GM12872 (cell line): ENCODE results near the gene ACIN1.

Experiments used
- TF ChIP-seq, protein P1 (sequence below): IDR thresholded peaks from 3 replicates; pipeline ENCODE4 v1.5.1; 2011; ENCODE audit warnings: low read depth, mild to moderate bottlenecking, low read length, moderate library complexity; ENCODE audit not compliant: insufficient read depth

The ACIN1 gene

DNA sequence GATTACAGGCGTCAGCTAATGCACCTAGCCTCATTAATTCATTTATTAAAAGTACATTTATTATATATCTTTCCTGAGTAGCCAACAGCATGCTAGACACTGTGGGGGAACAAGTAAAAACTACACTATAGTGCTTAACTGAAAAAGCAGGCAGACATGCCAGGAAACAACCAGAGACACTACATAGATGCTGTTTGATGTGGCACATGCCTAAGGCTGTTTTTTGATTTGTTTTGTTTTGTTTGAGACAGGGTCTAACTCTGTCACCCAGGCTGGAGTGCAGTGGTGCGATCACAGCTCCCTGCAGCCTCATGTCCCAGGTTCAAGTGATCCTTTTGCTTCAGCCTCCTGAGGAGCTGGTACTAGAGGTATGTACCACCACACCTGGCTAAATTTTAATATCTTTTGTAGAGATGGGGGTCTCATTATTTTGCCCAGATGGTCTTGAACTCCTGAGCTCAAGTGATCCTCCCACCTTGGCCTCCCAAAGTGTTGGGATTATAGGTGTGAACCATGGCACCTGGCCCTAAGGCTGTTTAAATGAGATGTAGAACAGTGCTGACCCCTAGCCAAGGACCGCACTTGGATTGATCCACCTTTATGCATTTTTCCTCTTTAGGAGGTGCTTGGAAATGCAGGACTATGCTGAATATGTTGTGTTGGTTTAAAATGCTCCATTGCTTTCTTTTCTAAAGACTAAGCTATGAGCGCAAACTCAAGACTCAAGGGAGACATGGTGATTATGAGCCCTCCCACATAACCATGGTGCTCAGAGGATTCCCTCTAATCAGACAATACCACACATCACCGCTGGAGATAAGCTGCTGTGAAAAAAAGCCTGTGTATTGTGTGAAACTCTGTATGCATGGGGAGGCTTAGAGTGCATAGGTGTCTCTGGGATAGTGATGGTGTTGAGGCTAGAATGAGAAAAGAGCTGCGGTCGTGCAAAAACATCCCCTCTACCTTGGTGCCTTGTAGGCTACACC, 74.5 kb downstream of the ACIN1 start:
- TF ChIP-seq, protein P1, sequence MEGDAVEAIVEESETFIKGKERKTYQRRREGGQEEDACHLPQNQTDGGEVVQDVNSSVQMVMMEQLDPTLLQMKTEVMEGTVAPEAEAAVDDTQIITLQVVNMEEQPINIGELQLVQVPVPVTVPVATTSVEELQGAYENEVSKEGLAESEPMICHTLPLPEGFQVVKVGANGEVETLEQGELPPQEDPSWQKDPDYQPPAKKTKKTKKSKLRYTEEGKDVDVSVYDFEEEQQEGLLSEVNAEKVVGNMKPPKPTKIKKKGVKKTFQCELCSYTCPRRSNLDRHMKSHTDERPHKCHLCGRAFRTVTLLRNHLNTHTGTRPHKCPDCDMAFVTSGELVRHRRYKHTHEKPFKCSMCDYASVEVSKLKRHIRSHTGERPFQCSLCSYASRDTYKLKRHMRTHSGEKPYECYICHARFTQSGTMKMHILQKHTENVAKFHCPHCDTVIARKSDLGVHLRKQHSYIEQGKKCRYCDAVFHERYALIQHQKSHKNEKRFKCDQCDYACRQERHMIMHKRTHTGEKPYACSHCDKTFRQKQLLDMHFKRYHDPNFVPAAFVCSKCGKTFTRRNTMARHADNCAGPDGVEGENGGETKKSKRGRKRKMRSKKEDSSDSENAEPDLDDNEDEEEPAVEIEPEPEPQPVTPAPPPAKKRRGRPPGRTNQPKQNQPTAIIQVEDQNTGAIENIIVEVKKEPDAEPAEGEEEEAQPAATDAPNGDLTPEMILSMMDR = no peak

DNA sequence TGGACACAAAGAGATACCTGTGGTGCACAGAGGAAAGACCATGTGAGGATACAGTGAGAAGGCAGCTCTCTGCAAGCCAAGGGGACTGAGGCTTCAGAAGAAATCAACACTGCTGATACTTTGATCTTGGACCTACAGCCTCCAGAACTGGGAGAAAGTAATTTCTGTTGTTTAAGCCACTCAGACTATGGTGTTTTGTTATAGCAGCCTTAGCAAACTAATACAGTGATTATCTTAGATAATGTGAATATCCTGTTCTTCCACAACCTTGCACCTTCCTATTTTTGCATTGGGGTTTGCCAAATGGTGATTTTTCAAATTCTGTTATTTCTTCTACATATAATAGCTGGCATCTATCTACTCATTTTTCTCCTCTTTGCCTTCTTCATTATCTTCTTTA, 76.8 kb downstream of the ACIN1 start:
- TF ChIP-seq, protein P1 = no peak

DNA sequence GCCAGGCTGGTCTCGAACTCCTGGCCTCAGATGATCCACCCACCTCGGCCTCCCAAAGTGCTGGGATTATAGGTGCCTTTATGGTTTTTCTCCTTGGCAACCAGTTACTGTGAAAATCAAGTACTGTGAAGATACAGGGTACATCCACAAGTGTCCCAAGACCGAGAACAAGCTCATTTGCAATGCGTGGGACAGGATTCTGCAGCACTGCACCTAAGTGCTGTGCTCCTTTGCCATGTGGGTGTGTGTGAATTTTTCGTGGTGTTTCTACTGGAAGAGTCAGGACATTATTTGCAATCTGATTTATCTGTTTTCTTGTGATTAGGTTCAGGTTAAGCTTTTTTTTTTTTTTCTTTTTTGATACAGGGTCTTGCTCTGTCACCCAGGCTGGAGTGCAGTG, 77.8 kb downstream of the ACIN1 start:
- TF ChIP-seq, protein P1 = no peak

DNA sequence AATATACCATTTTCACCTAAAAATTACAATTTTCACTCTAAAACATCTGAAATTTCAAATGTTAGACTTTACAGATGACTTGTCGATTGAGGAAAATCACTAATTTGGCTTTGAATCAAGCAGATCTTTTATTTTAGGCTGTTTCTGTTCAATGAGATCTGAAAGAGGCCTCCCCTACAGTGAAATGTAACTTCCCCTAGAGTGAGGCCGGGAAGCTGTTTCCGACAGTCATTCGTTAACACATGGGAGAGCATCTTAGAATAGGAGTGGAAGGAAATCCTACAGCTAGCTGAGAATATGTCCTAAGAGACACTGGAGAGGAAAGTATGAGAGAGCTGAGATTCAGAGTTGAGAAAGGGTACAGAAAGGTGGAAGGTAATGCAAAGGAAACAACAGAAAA, 79.3 kb downstream of the ACIN1 start:
- TF ChIP-seq, protein P1 = no peak

DNA sequence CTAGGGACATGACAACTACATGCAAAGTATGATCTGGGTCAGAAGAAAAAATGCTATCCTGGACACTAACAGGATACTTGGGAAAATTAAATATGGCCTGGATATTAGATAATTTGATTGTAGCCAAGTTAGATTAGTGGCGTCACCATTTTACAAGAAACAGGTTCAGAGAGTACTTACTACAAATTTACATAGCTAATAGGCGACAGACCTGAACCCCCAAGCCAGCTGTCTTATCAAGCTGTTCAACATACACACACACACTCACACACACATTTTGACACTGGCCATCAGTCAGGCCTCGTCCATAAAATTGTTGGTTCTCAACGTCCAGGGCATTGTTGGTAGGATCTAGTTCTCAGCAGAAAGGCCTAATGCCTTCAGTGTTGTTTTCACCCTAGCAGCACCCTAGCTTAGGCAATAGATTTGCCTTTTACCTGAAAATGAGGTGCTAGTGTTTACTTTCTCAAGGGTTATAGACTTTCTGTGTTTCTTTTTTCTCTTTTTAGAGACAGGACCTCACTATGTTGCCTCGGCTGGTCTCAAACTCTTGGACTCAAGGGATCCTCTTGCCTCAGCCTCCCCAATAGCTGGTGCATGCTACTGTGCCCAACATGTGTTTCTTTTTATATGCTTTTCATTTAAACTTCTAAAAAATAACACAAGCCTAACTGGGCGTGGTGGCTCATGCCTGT, 81.7 kb downstream of the ACIN1 start:
- TF ChIP-seq, protein P1 = no peak

DNA sequence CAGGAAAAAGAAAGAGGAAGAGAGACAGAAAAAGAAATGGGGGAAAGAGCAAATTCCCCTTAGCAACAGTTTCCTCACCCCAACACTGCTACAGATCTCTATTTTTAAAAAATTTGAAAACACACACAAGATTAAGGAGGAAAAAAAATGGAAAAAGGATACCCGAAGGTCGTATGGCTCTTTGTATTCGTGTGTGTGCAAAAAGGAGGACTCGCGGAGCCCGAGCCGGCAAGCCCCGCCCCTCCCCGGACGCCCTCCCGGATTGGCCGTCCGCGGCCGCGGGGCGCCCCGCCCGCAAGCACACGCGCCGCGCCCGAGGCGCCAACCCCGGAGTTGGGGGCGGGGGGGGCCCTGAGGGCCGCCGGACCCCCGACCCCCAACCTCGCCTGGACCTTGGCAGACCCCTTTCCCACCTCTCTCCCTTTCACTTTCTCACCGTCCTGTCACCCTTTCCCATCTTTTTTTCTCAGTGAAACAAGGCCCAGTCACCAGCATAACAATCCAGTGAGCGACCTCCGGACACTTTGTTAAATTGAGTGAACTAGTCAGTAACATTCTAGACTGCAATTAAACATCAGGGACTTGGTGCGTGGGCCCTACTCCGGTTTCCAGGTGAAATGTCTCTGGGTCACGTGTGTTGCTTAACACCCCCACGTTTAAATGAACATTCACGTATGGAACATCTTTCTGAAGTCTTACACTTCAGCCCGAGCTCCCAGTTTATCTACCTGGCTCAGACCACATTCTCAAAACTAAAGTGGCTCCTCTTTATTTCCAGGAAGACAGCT, 84.8 kb downstream of the ACIN1 start, which contains the start of gene C14orf93:
Gene C14orf93, minus strand, starts transcription at position 205 of the 788 bp plus-strand sequence. CDS start 11,120 bp downstream, outside the sequence.
- TF ChIP-seq, protein P1 = no peak

DNA sequence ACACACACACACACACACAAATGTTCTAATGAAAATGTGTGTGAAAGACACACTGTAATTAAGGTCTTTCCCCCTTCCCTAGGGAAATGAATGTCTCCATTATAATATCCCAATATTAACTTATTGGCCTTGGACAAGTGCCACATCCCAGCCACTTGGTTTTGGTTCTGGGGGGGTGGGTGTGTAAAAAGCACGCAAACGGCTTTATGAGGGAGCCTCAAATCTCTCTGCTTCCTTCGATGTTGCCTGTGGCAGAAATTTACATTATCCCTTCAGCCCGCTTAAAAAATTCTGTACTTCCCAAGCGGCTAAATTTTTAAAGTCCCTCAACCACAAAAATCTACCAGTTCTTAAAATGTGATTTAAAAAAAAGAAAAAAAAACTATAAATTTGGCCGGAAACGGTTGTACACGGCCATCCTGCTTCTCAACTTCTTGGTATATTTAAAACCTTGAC, 85.4 kb downstream of the ACIN1 start:
- TF ChIP-seq, protein P1 = no peak
